ENCODE measurements around the gene CENPE.

DNA sequence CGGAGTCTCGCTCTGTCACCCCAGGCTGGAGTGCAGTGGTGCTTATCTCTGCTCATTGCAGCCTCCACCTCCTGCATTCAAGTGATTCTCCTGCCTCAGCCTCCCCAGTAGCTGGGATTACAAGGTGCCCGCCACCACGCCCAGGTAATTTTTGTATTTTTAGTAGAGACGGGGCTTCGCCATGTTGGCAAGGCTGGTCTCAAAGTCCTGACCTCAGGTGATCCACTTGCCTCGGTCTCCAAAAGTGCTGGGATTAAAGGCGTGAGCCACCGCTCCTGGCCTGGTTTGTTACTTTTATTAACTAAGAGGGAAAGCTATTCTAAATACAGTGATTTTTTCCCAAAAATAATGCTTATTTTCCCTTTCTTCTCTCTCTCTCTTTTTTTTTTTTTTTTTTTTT lies 866 bp upstream of the CENPE start:
- TF ChIP-seq CTCF (IDR thresholded peaks at IDR 0.05) (no peak), POLR2A (IDR thresholded peaks at IDR 0.05) (no peak)

Data from uterus (tissue), 2 donors.